Vagina (tissue), 2 donors: ENCODE data around the gene LBP.

Source experiments
- POLR2A ChIP-seq, 2 donors: fragments of 450-650 bp; IDR thresholded peaks; one replicate each; pipeline ENCODE4 v1.6.1; 2017; ENCODE audit warnings: antibody characterized with exemption in 2 of 2, mild to moderate bottlenecking in 2 of 2, moderate library complexity in 2 of 2
- TF ChIP-seq, protein P1 (sequence below), 3 experiments: fragments of 450-650 bp in 2 of 3; fragments of 200-600 bp in 1 of 3; sonication (generic) in 1 of 3; IDR thresholded peaks; one replicate each; pipeline ENCODE4 v1.5.1; 2017 to 2019; ENCODE audit warnings: antibody characterized with exemption in 3 of 3, mild to moderate bottlenecking in 2 of 3, moderate library complexity in 2 of 3

DNA sequence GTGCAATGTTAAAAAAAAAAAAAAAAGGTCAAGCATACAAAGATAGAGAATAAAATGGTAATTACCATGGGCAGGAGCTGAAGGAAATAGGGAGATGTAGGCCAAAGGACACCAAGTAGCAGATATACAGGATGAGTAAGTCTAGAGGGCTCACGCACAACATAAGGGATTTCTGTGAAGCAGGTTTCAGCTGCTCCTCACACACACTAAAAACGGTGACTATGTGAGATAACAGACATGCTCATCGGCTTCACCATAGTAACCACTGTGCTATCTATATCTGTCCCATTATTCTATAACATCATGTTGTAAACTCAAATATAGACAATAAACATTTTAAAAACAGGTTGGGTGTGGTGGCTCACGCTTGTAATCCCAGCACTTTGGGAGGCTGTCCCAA lies 77.3 kb downstream of the LBP start:
- TF ChIP-seq, protein P1, sequence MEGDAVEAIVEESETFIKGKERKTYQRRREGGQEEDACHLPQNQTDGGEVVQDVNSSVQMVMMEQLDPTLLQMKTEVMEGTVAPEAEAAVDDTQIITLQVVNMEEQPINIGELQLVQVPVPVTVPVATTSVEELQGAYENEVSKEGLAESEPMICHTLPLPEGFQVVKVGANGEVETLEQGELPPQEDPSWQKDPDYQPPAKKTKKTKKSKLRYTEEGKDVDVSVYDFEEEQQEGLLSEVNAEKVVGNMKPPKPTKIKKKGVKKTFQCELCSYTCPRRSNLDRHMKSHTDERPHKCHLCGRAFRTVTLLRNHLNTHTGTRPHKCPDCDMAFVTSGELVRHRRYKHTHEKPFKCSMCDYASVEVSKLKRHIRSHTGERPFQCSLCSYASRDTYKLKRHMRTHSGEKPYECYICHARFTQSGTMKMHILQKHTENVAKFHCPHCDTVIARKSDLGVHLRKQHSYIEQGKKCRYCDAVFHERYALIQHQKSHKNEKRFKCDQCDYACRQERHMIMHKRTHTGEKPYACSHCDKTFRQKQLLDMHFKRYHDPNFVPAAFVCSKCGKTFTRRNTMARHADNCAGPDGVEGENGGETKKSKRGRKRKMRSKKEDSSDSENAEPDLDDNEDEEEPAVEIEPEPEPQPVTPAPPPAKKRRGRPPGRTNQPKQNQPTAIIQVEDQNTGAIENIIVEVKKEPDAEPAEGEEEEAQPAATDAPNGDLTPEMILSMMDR (IDR thresholded peaks at IDR 0.05): no peak
- TF ChIP-seq POLR2A (IDR thresholded peaks at IDR 0.05): no peak
